ENCODE measurements around the gene MAMSTR. TPM values are rescaled to one million over a fixed set of nuclear protein-coding genes. Genes with fewer than 3 reads are reported as not detected.

The MAMSTR gene
- total and polyA plus RNA-seq, 9 of the 15 experiments (the other 6 are each of a cell fraction or from before 2014, with no cell fraction given) = 0.08 to 1.00 (median 0.40) TPM; not detected in 1

- TF ChIP-seq PURB (CRISPR knock-in tag; IDR thresholded peaks at IDR 0.05; ENCODE audit: low read depth) (no peak), TFAP4 (CRISPR knock-in tag; IDR thresholded peaks at IDR 0.05; ENCODE audit: borderline replicate concordance) (no peak), SREBF1 (IDR thresholded peaks at IDR 0.05; ENCODE audit: borderline replicate concordance, low read depth, low read length) (no peak), MITF (IDR thresholded peaks at IDR 0.05) (0 out of 2 replicates have a peak, but pooled peaks have one; percentile 18), TFAM (CRISPR knock-in tag; conservative IDR thresholded peaks at IDR 0.05) (no peak), MYC (IDR thresholded peaks at IDR 0.05; ENCODE audit: low read depth, low read length) (peak; percentile 80), MYC (CRISPR knock-in tag; IDR thresholded peaks at IDR 0.05; ENCODE audit: borderline replicate concordance, low read depth) (no peak), ZSCAN29 (IDR thresholded peaks at IDR 0.05) (0 out of 2 replicates have a peak, but pooled peaks have one; percentile 21), CBX1 (IDR thresholded peaks at IDR 0.05; ENCODE audit: low read depth) (peak; percentile 82; the same call in 1 of the 2 replicates), ZNF780A (CRISPR knock-in tag; IDR thresholded peaks at IDR 0.05) (no peak), SMARCB1 (IDR thresholded peaks at IDR 0.05; ENCODE audit: insufficient read length, low read depth) (no peak), HDGF (IDR thresholded peaks at IDR 0.05) (0 out of 2 replicates have a peak, but pooled peaks have one; percentile 67), MAFG (tag; conservative IDR thresholded peaks at IDR 0.05) (no peak), TCF7 (IDR thresholded peaks at IDR 0.05; ENCODE audit: borderline replicate concordance) (0 out of 2 replicates have a peak, but pooled peaks have one; percentile 36), RUNX1 (IDR thresholded peaks at IDR 0.05; ENCODE audit: low read depth) (no peak), ZNF445 (CRISPR knock-in tag; IDR thresholded peaks at IDR 0.05; ENCODE audit: low read depth) (no peak), ZBTB2 (IDR thresholded peaks at IDR 0.05) (no peak), HDAC6 (IDR thresholded peaks at IDR 0.05; ENCODE audit: low read depth, low read length) (no peak), RAD51 (IDR thresholded peaks at IDR 0.05; ENCODE audit: borderline replicate concordance, low read depth) (no peak), SMAD2 (IDR thresholded peaks at IDR 0.05; ENCODE audit: low read depth, low read length) (no peak), ZBTB7A (IDR thresholded peaks at IDR 0.05; ENCODE audit: borderline replicate concordance, control insufficient read depth, low read depth, low read length) (peak; percentile 63; the same call in 1 of the 2 replicates)
- TF ChIP-seq, protein P1, sequence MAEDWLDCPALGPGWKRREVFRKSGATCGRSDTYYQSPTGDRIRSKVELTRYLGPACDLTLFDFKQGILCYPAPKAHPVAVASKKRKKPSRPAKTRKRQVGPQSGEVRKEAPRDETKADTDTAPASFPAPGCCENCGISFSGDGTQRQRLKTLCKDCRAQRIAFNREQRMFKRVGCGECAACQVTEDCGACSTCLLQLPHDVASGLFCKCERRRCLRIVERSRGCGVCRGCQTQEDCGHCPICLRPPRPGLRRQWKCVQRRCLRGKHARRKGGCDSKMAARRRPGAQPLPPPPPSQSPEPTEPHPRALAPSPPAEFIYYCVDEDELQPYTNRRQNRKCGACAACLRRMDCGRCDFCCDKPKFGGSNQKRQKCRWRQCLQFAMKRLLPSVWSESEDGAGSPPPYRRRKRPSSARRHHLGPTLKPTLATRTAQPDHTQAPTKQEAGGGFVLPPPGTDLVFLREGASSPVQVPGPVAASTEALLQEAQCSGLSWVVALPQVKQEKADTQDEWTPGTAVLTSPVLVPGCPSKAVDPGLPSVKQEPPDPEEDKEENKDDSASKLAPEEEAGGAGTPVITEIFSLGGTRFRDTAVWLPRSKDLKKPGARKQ (CRISPR knock-in tag; IDR thresholded peaks at IDR 0.05) = no peak
- TF ChIP-seq, protein P2, sequence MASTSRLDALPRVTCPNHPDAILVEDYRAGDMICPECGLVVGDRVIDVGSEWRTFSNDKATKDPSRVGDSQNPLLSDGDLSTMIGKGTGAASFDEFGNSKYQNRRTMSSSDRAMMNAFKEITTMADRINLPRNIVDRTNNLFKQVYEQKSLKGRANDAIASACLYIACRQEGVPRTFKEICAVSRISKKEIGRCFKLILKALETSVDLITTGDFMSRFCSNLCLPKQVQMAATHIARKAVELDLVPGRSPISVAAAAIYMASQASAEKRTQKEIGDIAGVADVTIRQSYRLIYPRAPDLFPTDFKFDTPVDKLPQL (IDR thresholded peaks at IDR 0.05; ENCODE audit: extremely low read depth, insufficient read length) = no peak
These were observed 19.3 kb upstream of the MAMSTR start (continued) for GRCh38 chr19:48738557-48739403.

Data from K562 (cell line).